ENCODE results near the gene BRAT1. TPM values are rescaled to one million over a fixed set of nuclear protein-coding genes. Genes with fewer than 3 reads are reported as not detected.

Gene BRAT1
- total and polyA plus RNA-seq, 2 donors from 2014 or later, result 18.7 to 23.7 TPM

DNA sequence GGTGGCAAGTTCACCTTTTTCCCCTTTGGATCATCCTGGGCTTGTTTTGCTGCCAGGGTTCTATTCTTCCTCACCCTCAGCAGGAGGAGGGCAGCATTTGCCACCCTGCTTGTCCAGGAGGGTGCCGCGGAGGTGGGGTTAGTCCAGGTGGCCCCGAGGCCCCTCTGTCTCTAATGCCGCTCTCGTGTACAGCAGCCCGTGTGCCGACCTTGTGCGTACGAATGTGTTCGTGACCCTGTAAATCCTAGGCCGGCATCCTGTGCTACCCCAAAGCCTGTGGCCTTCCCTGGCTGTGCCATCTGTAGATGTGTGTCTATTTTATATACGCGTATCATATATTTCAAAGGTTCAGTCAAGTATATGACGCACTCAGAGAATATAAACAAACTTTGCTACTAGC is 14.1 kb upstream of the BRAT1 start:
- peak in 1 of 5 donors; percentile 69 for DNase-seq
- peaks cover 0 to 3% (median 3%) of the 10 kb centered on the region in 3 donors for H3K4me1 ChIP-seq (ENCODE audit: control insufficient read depth in 2 of 3, insufficient read depth in 2 of 3, low read depth in 1 of 3, low read length in 3 of 3)

DNA sequence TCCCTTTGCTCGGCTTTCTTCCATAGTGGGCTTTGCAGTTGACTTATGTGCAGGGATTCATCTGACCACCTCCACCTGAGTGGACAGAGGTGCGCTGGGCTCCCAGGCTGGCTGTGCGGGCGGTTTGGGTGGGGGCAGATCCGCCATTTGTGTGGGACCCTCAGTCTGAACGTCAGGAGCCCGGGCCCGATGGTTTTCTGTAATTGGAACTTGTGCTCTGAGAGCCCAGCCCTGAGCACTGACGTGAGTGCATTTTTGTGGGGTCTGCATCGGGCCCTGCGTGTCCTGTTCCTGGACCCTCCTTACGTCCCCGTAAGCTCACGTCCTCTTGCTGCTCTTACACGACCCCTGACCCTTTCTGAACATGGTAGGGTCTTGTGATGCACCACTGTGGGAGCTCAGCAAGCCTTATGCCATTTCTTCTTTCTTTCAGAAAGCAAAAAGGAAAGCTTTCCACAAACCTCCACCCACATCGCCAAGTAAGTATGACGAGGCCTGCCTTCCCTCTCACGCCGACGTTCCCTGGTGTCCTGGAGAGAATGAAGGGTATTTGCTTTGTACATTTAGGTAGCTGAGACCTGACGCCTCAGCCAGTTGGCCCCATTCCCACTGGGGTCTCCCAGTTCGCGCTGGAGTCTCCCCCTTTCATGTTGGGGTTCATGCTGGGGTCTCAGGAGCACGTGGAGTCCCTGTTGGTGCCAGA is 13.3 kb upstream of the BRAT1 start:
- FAIRE-seq, result no peak
- intact Hi-C loops (cut with DNase I), result no loop called here
- DNase-seq, result peak in 1 of 5 donors; percentile 57
- Histone ChIP-seq H3K9me3 (ENCODE audit: control insufficient read depth in 2 of 3, insufficient read depth in 1 of 3, low read length in 3 of 3) (no peaks in the 10 kb centered on the region), H3K27ac (ENCODE audit: low read depth in 2 of 2, low read length in 2 of 2) (no peak overlapping the region), H3K4me1 (ENCODE audit: control insufficient read depth in 2 of 3, insufficient read depth in 2 of 3, low read depth in 1 of 3, low read length in 3 of 3) (peaks cover 0 to 3% (median 3%) of the 10 kb centered on the region in 3 donors), H3K4me3 (ENCODE audit: low read length in 3 of 3) (no peak overlapping the region), H3K36me3 (ENCODE audit: control insufficient read depth in 2 of 3, insufficient read depth in 3 of 3, low read length in 3 of 3) (peaks cover 0 to 19% (median 5%) of the 10 kb centered on the region in 3 donors), H3K27me3 (ENCODE audit: control insufficient read depth, insufficient read depth, low read length) (no peaks in the 10 kb centered on the region), H3K9ac (ENCODE audit: low read length in 3 of 3) (no peak overlapping the region)
- TF ChIP-seq, protein P1, sequence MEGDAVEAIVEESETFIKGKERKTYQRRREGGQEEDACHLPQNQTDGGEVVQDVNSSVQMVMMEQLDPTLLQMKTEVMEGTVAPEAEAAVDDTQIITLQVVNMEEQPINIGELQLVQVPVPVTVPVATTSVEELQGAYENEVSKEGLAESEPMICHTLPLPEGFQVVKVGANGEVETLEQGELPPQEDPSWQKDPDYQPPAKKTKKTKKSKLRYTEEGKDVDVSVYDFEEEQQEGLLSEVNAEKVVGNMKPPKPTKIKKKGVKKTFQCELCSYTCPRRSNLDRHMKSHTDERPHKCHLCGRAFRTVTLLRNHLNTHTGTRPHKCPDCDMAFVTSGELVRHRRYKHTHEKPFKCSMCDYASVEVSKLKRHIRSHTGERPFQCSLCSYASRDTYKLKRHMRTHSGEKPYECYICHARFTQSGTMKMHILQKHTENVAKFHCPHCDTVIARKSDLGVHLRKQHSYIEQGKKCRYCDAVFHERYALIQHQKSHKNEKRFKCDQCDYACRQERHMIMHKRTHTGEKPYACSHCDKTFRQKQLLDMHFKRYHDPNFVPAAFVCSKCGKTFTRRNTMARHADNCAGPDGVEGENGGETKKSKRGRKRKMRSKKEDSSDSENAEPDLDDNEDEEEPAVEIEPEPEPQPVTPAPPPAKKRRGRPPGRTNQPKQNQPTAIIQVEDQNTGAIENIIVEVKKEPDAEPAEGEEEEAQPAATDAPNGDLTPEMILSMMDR (IDR thresholded peaks at IDR 0.05; ENCODE audit: borderline replicate concordance, extremely low read depth, insufficient read depth), result no peak

More for the DNA sequence above, 14.1 kb upstream of the BRAT1 start:
- H3K27me3 ChIP-seq (ENCODE audit: control insufficient read depth, insufficient read depth, low read length), result no peaks in the 10 kb centered on the region
- H3K9me3 ChIP-seq (ENCODE audit: control insufficient read depth in 2 of 3, insufficient read depth in 1 of 3, low read length in 3 of 3), result no peaks in the 10 kb centered on the region
- no peak overlapping the region for H3K9ac ChIP-seq (ENCODE audit: low read length in 3 of 3)
- H3K4me3 ChIP-seq (ENCODE audit: low read length in 3 of 3), result no peak overlapping the region
- peaks cover 0 to 26% (median 12%) of the 10 kb centered on the region in 3 donors for H3K36me3 ChIP-seq (ENCODE audit: control insufficient read depth in 2 of 3, insufficient read depth in 3 of 3, low read length in 3 of 3)
- intact Hi-C loops (cut with DNase I), result no loop called here
- FAIRE-seq, result no peak
- TF ChIP-seq, protein P1 (IDR thresholded peaks at IDR 0.05; ENCODE audit: borderline replicate concordance, extremely low read depth, insufficient read depth), result no peak
- H3K27ac ChIP-seq (ENCODE audit: low read depth in 2 of 2, low read length in 2 of 2), result no peak overlapping the region

DNA sequence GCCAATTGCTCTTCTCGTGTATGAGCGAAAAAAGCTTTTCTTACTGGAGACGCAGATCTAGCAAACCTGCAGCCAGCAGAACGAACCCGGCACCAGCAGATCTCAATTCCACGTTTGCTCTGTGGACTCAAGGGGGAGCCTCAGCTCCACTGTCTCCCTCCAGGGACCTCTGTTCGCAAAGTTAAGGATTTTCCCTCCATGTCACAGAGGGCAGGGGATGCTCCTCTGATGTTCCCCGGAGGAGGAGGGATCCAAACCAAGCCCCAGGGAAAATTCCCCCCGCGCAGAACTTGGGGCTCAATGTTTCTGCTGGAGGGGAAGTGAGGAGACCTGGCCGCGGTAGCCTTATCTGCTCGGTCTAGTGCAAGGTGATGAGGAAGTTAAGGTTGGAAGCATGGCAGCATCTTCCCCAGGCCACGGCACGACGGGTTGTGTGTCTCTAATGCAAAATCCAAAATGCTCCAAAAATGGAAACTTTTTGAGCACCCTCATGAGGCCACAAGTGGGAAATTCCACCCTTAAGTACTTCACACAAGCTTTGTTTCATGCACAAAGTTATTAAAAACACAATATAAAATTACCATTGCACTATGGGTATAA is 12.5 kb upstream of the BRAT1 start:
- FAIRE-seq (no peak), DNase-seq (peak in 3 of 5 donors; percentile 48 to 73 (median 49))
- TF ChIP-seq, protein P1 (IDR thresholded peaks at IDR 0.05; ENCODE audit: borderline replicate concordance, extremely low read depth, insufficient read depth), result peak; percentile 29
- H3K9me3 ChIP-seq (ENCODE audit: control insufficient read depth in 2 of 3, insufficient read depth in 1 of 3, low read length in 3 of 3), result no peaks in the 10 kb centered on the region
- intact Hi-C loops (cut with DNase I), result no loop called here
- H3K27me3 ChIP-seq (ENCODE audit: control insufficient read depth, insufficient read depth, low read length), result no peaks in the 10 kb centered on the region
- no peak overlapping the region for H3K27ac ChIP-seq (ENCODE audit: low read depth in 2 of 2, low read length in 2 of 2)
- H3K4me1 ChIP-seq (ENCODE audit: control insufficient read depth in 2 of 3, insufficient read depth in 2 of 3, low read depth in 1 of 3, low read length in 3 of 3), result peaks cover 0 to 3% (median 3%) of the 10 kb centered on the region in 3 donors
- no peak overlapping the region for H3K4me3 ChIP-seq (ENCODE audit: low read length in 3 of 3)
- H3K36me3 ChIP-seq (ENCODE audit: control insufficient read depth in 2 of 3, insufficient read depth in 3 of 3, low read length in 3 of 3), result peaks cover 0 to 11% (median 0%) of the 10 kb centered on the region in 3 donors
- no peak overlapping the region for H3K9ac ChIP-seq (ENCODE audit: low read length in 3 of 3)

Measured in kidney (tissue), 14 donors.